ENCODE results near the gene MITF. TPM values are rescaled to one million over a fixed set of nuclear protein-coding genes. Genes with fewer than 3 reads are reported as not detected.

The MITF gene
- total and polyA plus RNA-seq, 2 of the 4 experiments (the other 2 are of a cell fraction) = 6.5 to 16.7 TPM

- H2AK5ac ChIP-seq (ENCODE audit: low read depth, low read length) = no peak overlapping the region
- peak overlapping the region; percentile 31; the same call in 1 of the 3 replicates for H2BK15ac ChIP-seq (ENCODE audit: low read depth, low read length)
- peaks cover 4% of the 10 kb centered on the region; the same call in 1 of the 2 replicates for H3K27me3 ChIP-seq (ENCODE audit: control insufficient read depth, insufficient read depth, low read length)
- intact Hi-C loops (cut with micrococcal nuclease) = no loop called here
- ChIA-PET POLR2A (ENCODE audit: unreplicated experiment) (interaction anchor here (0.7 kb wide), 1 partner anchor 20 kb away, joined by 5 read pairs; no protein-coding TSS in a partner anchor), CTCF (interaction anchor here (0.6 kb wide), 1 partner anchor 13 kb away, joined by 5 read pairs; no protein-coding TSS in a partner anchor)
- H2BK120ac ChIP-seq (ENCODE audit: low read depth, low read length) = no peak overlapping the region
- no peak overlapping the region for H3K4me3 ChIP-seq (ENCODE audit: insufficient read depth, low read depth, low read length)
- no peak overlapping the region for H3K9ac ChIP-seq (ENCODE audit: low read depth, low read length)
- H4K5ac ChIP-seq (ENCODE audit: low read depth, low read length) = no peak overlapping the region
- H2AFZ ChIP-seq (replicated peaks; ENCODE audit: low read length, poor library complexity) = no peak overlapping the region
- no peaks in the 10 kb centered on the region for H3K36me3 ChIP-seq (ENCODE audit: control insufficient read depth, insufficient read depth, low read length)
- H2BK20ac ChIP-seq (ENCODE audit: low read depth, low read length) = no peak overlapping the region
- no peaks in the 10 kb centered on the region for H3K9me1 ChIP-seq (ENCODE audit: insufficient read depth, low read length)
- H4K20me1 ChIP-seq (ENCODE audit: insufficient read depth, low read length) = no peaks in the 10 kb centered on the region
- no peak overlapping the region for H3K4me2 ChIP-seq (ENCODE audit: low read depth, low read length)
- H3K56ac ChIP-seq (ENCODE audit: extremely low read depth, insufficient read depth, low read length) = no peak overlapping the region
- H4K8ac ChIP-seq (ENCODE audit: low read depth in 2 of 2, low read length in 2 of 2) = no peak overlapping the region
- in situ Hi-C loops (cut with MboI; ENCODE audit: low sequenced_read_pairs) = no loop called here
- no peak overlapping the region for H3K18ac ChIP-seq (ENCODE audit: low read depth, low read length)
- no peak overlapping the region for H3K27ac ChIP-seq (ENCODE audit: insufficient read depth, low read length)
- 78% methylated on average over 2 of the region's 5 CpGs; no CpG with 5 or more reads in 1 of the 2 experiments for WGBS, 2 experiments (ENCODE audit: extremely low coverage in 2 of 2, insufficient read length in 1 of 2)
- TF ChIP-seq FOS (IDR thresholded peaks at IDR 0.05; ENCODE audit: low read depth, low read length) (no peak), MAZ (IDR thresholded peaks at IDR 0.05; ENCODE audit: borderline replicate concordance, low read depth, low read length) (no peak), CEBPB (IDR thresholded peaks at IDR 0.05; ENCODE audit: low read depth, low read length) (no peak), SMC3 (IDR thresholded peaks at IDR 0.05; ENCODE audit: low read depth, low read length) (no peak), MAFK (IDR thresholded peaks at IDR 0.05; ENCODE audit: low read depth, low read length) (no peak), NFE2L2 (IDR thresholded peaks at IDR 0.05; ENCODE audit: low read depth, low read length) (no peak), CHD1 (IDR thresholded peaks at IDR 0.05; ENCODE audit: low read depth, low read length) (no peak), RCOR1 (IDR thresholded peaks at IDR 0.05; ENCODE audit: insufficient replicate concordance, low read length) (no peak), RAD21 (IDR thresholded peaks at IDR 0.05; ENCODE audit: low read length) (no peak), MXI1 (IDR thresholded peaks at IDR 0.05; ENCODE audit: borderline replicate concordance, low read depth, low read length) (no peak), POLR2A (IDR thresholded peaks at IDR 0.05; ENCODE audit: low read depth, low read length) (no peak), RFX5 (IDR thresholded peaks at IDR 0.05; ENCODE audit: low read depth, low read length) (no peak)
- TF ChIP-seq, protein P1, sequence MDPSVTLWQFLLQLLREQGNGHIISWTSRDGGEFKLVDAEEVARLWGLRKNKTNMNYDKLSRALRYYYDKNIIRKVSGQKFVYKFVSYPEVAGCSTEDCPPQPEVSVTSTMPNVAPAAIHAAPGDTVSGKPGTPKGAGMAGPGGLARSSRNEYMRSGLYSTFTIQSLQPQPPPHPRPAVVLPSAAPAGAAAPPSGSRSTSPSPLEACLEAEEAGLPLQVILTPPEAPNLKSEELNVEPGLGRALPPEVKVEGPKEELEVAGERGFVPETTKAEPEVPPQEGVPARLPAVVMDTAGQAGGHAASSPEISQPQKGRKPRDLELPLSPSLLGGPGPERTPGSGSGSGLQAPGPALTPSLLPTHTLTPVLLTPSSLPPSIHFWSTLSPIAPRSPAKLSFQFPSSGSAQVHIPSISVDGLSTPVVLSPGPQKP (IDR thresholded peaks at IDR 0.05; ENCODE audit: borderline replicate concordance, low read depth, low read length) = no peak
- TF ChIP-seq, protein P2, sequence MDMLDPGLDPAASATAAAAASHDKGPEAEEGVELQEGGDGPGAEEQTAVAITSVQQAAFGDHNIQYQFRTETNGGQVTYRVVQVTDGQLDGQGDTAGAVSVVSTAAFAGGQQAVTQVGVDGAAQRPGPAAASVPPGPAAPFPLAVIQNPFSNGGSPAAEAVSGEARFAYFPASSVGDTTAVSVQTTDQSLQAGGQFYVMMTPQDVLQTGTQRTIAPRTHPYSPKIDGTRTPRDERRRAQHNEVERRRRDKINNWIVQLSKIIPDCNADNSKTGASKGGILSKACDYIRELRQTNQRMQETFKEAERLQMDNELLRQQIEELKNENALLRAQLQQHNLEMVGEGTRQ (IDR thresholded peaks at IDR 0.05; ENCODE audit: low read depth, low read length) = no peak
- DNase-seq = no peak
- H3K14ac ChIP-seq (replicated peaks; ENCODE audit: low read depth, low read length) = no peak overlapping the region
- no peaks in the 10 kb centered on the region for H3K9me3 ChIP-seq (ENCODE audit: control insufficient read depth, insufficient read depth, low read length)
- H3K4ac ChIP-seq (ENCODE audit: low read depth, low read length) = no peak overlapping the region
- H4K91ac ChIP-seq (ENCODE audit: insufficient read depth, low read depth, low read length) = no peak overlapping the region
- no peaks in the 10 kb centered on the region for H3K4me1 ChIP-seq (ENCODE audit: control insufficient read depth, insufficient read depth, low read length)
- H3K79me1 ChIP-seq (ENCODE audit: low read depth in 1 of 2, low read length in 2 of 2) = no peaks in the 10 kb centered on the region
- no peak for ATAC-seq (ENCODE audit: low read depth)
- BruUV-seq (replicated peaks) = no TSS peak
- H2BK5ac ChIP-seq (ENCODE audit: low read depth, low read length, poor library complexity, severe bottlenecking) = no peak overlapping the region
- no peak overlapping the region for H3K23ac ChIP-seq (ENCODE audit: low read depth, low read length)
- H2AK9ac ChIP-seq (replicated peaks; ENCODE audit: low read depth, low read length, poor library complexity) = no peak overlapping the region
- dilution Hi-C loops (cut with HindIII; ENCODE audit: low sequenced_read_pairs, unreplicated experiment) = no loop called here
Observed at GRCh38 chr3:69716119-69716518, 23.1 kb upstream of the MITF start.

All from IMR-90 (cell line).